Measurements from ENCODE around the gene TSLP. TPM values are rescaled to one million over a fixed set of nuclear protein-coding genes. Genes with fewer than 3 reads are reported as not detected.

TSLP gene
- total and polyA plus RNA-seq, 2 of the 8 experiments (the other 6 are each of a cell fraction or from before 2014, with no cell fraction given) = 0.39 to 1.9 TPM

GRCh38 chr5:111107371-111107770, 35.9 kb downstream of the TSLP start (continued):
- TF ChIP-seq RFX5 (IDR thresholded peaks at IDR 0.05; ENCODE audit: borderline replicate concordance, low read depth, low read length) (no peak), JUN (IDR thresholded peaks at IDR 0.05; ENCODE audit: low read depth, low read length) (no peak), SIRT6 (IDR thresholded peaks at IDR 0.05; ENCODE audit: low read length) (no peak), GABPA (IDR thresholded peaks at IDR 0.05; ENCODE audit: borderline replicate concordance, insufficient read depth, low read length) (no peak)
